ENCODE measurements around the gene CGREF1. TPM values are rescaled to one million over a fixed set of nuclear protein-coding genes. Genes with fewer than 3 reads are reported as not detected.

CGREF1 gene
- polyA plus RNA-seq, 1 of the 3 experiments (the other 2 are of a cell fraction): 18.3 TPM

- no peak overlapping the region for H3K27ac ChIP-seq (ENCODE audit: low read depth in 2 of 2, low read length in 1 of 2)
- no peak overlapping the region for H3K4me2 ChIP-seq
- H3K36me3 ChIP-seq (replicated peaks in 1 of 2; ENCODE audit: control insufficient read depth in 1 of 2, insufficient read depth in 2 of 2, low read length in 1 of 2): no peaks in the 10 kb centered on the region
- no peaks in the 10 kb centered on the region for H3F3A ChIP-seq (replicated peaks; ENCODE audit: insufficient read depth)
- ChIA-PET CTCF (interaction anchor here (0.8 to 6.3 kb wide), 11 partner anchors 8 to 209 kb away, joined by 3 to 75 read pairs (median 6); partner anchors contain the start of genes CGREF1, EMILIN1, KHK and TRIM54), POLR2A (interaction anchor here (1.4 kb wide), 1 partner anchor 29 kb away, joined by 3 read pairs; the partner anchor contains the start of gene ABHD1)
- no peaks in the 10 kb centered on the region for H4K20me1 ChIP-seq (ENCODE audit: insufficient read depth)
- H3K4me1 ChIP-seq (ENCODE audit: control insufficient read depth in 1 of 2, insufficient read depth in 2 of 2, low read depth in 1 of 2, low read length in 1 of 2): peaks cover 4 to 21% of the 10 kb centered on the region in 2 experiments; a peak in 2 of 4 replicates
- H2AFZ ChIP-seq (ENCODE audit: low read depth): no peak overlapping the region
- 95% methylated on average over 24 of the region's 24 CpGs for WGBS (ENCODE audit: low lambda C conversion rate)
- no peak overlapping the region for H3K9ac ChIP-seq
- no peaks in the 10 kb centered on the region for H3K9me3 ChIP-seq
- no peaks in the 10 kb centered on the region for H3K9me2 ChIP-seq
- no peak for DNase-seq
- no peaks in the 10 kb centered on the region for H3K79me2 ChIP-seq (ENCODE audit: insufficient read depth)
- no peaks in the 10 kb centered on the region for H3K27me3 ChIP-seq (ENCODE audit: insufficient read depth)
- TF ChIP-seq POLR2AphosphoS5 (IDR thresholded peaks at IDR 0.05; ENCODE audit: low read depth, low read length): no peak
- no peak for TF ChIP-seq GATA2 (CRISPR knock-in tag; IDR thresholded peaks at IDR 0.05)
- H3K4me3 ChIP-seq (ENCODE audit: low read depth in 2 of 2, low read length in 1 of 2): no peak overlapping the region
Measured at GRCh38 chr2:27094353-27094984, 24.5 kb downstream of the CGREF1 start.

GRCh38 chr2:27093430-27094352 lies 25.2 kb downstream of the CGREF1 start:
- CTCF ChIA-PET: interaction anchor here (0.8 to 5.1 kb wide), 13 partner anchors 15 to 209 kb away, joined by 3 to 32 read pairs (median 4); partner anchors contain the start of genes CGREF1, EMILIN1 and TRIM54
- H3K4me2 ChIP-seq: no peak overlapping the region
- no peaks in the 10 kb centered on the region for H3K79me2 ChIP-seq (ENCODE audit: insufficient read depth)
- no peak for TF ChIP-seq RFX5 (IDR thresholded peaks at IDR 0.05; ENCODE audit: low read length)
- TF ChIP-seq CHD2 (IDR thresholded peaks at IDR 0.05; ENCODE audit: low read length, partially characterized antibody): no peak
- no peak for TF ChIP-seq GATA2 (CRISPR knock-in tag; IDR thresholded peaks at IDR 0.05)
- TF ChIP-seq TEAD4 (IDR thresholded peaks at IDR 0.05; ENCODE audit: borderline replicate concordance, insufficient read depth): no peak
- TF ChIP-seq RCOR1 (IDR thresholded peaks at IDR 0.05; ENCODE audit: low read length): no peak
- no peak for TF ChIP-seq SMC3 (IDR thresholded peaks at IDR 0.05; ENCODE audit: low read depth, low read length)
- no peak for TF ChIP-seq IRF3 (IDR thresholded peaks at IDR 0.05; ENCODE audit: low read depth, low read length)
- TF ChIP-seq EZH2phosphoT487 (IDR thresholded peaks at IDR 0.05; ENCODE audit: borderline replicate concordance, low read depth): no peak
- TF ChIP-seq MXI1 (IDR thresholded peaks at IDR 0.05; ENCODE audit: low read depth, low read length): no peak
- TF ChIP-seq GABPA (IDR thresholded peaks at IDR 0.05; ENCODE audit: low read depth): no peak
- no peak for TF ChIP-seq NRF1 (IDR thresholded peaks at IDR 0.05; ENCODE audit: low read depth, low read length)
- TF ChIP-seq FOXM1 (IDR thresholded peaks at IDR 0.05; ENCODE audit: low read depth): no peak
- no peak for TF ChIP-seq TCF12 (IDR thresholded peaks at IDR 0.05)
- TF ChIP-seq, protein P1, sequence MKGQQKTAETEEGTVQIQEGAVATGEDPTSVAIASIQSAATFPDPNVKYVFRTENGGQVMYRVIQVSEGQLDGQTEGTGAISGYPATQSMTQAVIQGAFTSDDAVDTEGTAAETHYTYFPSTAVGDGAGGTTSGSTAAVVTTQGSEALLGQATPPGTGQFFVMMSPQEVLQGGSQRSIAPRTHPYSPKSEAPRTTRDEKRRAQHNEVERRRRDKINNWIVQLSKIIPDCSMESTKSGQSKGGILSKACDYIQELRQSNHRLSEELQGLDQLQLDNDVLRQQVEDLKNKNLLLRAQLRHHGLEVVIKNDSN (IDR thresholded peaks at IDR 0.05; ENCODE audit: borderline replicate concordance, low read depth): no peak
- TF ChIP-seq USF2 (IDR thresholded peaks at IDR 0.05; ENCODE audit: borderline replicate concordance, low read depth, low read length): no peak
- TF ChIP-seq POLR2AphosphoS5 (IDR thresholded peaks at IDR 0.05; ENCODE audit: low read depth, low read length): no peak
- no peak for TF ChIP-seq RAD21 (IDR thresholded peaks at IDR 0.05; ENCODE audit: low read length)
- H3K4me1 ChIP-seq (ENCODE audit: control insufficient read depth in 1 of 2, insufficient read depth in 2 of 2, low read depth in 1 of 2, low read length in 1 of 2): peaks cover 4 to 28% of the 10 kb centered on the region in 2 experiments; a peak in 2 of 4 replicates
- no peaks in the 10 kb centered on the region for H4K20me1 ChIP-seq (ENCODE audit: insufficient read depth)
- WGBS (ENCODE audit: low lambda C conversion rate): 90% methylated on average over 6 of the region's 6 CpGs
- no peak overlapping the region for H2AFZ ChIP-seq (ENCODE audit: low read depth)
- H3K27me3 ChIP-seq (ENCODE audit: insufficient read depth): no peaks in the 10 kb centered on the region
- no peak overlapping the region for H3K27ac ChIP-seq (ENCODE audit: low read depth in 2 of 2, low read length in 1 of 2)
- H3K9me2 ChIP-seq: no peaks in the 10 kb centered on the region
- H3K4me3 ChIP-seq (ENCODE audit: low read depth in 2 of 2, low read length in 1 of 2): no peak overlapping the region
- no peaks in the 10 kb centered on the region for H3K36me3 ChIP-seq (replicated peaks in 1 of 2; ENCODE audit: control insufficient read depth in 1 of 2, insufficient read depth in 2 of 2, low read length in 1 of 2)
- H3K9me3 ChIP-seq: no peaks in the 10 kb centered on the region
- POLR2A ChIA-PET: interaction anchor here (1.4 kb wide), 1 partner anchor 30 kb away, joined by 3 read pairs; the partner anchor contains the start of gene ABHD1
- no peak for DNase-seq
- no peak overlapping the region for H3K9ac ChIP-seq
- no peaks in the 10 kb centered on the region for H3F3A ChIP-seq (replicated peaks; ENCODE audit: insufficient read depth)

Measured in SK-N-SH (cell line).